SU-DHL-6 (cell line): Measurements from ENCODE around the gene NDUFS6.

Experiments
- H2AFZ ChIP-seq: fragments of 200-600 bp; sonication (generic); 2 replicates; pipeline ENCODE4 v1.6.1; 2014; ENCODE audit warnings: low read depth, mild to moderate bottlenecking, moderate library complexity, mixed read lengths, antibody characterized with exemption, low read length; ENCODE audit not compliant: severe bottlenecking
- H3F3A ChIP-seq: fragments of 200-600 bp; shearing (Covaris generic); 2 replicates; pipeline ENCODE4 v1.6.0; 2016; ENCODE audit warnings: antibody characterized with exemption, mild to moderate bottlenecking; ENCODE audit not compliant: insufficient read depth
- H3K27ac ChIP-seq: fragments of 200-600 bp; sonication (generic); 2 replicates; pipeline ENCODE4 v1.5.1; 2016; ENCODE audit warnings: low read depth, mild to moderate bottlenecking, low read length, moderate library complexity, mixed read lengths
- H3K27me3 ChIP-seq: fragments of 200-600 bp; sonication (generic), shearing (Covaris generic); 2 replicates; pipeline ENCODE4 v1.6.0; 2014; ENCODE audit warnings: mild to moderate bottlenecking, low read length
- H3K36me3 ChIP-seq: fragments of 200-600 bp; sonication (generic); 2 replicates; pipeline ENCODE4 v1.6.1; 2014; ENCODE audit warnings: mild to moderate bottlenecking, low read length, mixed read lengths
- H3K4me2 ChIP-seq: fragments of 300-600, 200-600 bp; shearing (Covaris generic), sonication (generic); 2 replicates; pipeline ENCODE4 v1.6.0; 2014; ENCODE audit warnings: low read length, low read depth, mild to moderate bottlenecking; ENCODE audit not compliant: poor library complexity, severe bottlenecking
- H3K4me3 ChIP-seq: fragments of 200-600 bp; sonication (generic); 2 replicates; pipeline ENCODE4 v1.5.1; 2014; ENCODE audit warnings: antibody characterized with exemption, low read length, mild to moderate bottlenecking, mixed read lengths; ENCODE audit not compliant: insufficient read depth, poor library complexity, severe bottlenecking
- H3K79me2 ChIP-seq: fragments of 200-600 bp; sonication (generic); 2 replicates; pipeline ENCODE4 v1.6.1; 2014; ENCODE audit warnings: mild to moderate bottlenecking, low read length, moderate library complexity; ENCODE audit not compliant: insufficient read depth
- H3K9ac ChIP-seq: fragments of 200-600 bp; sonication (generic); 2 replicates; pipeline ENCODE4 v1.7.0; 2014; ENCODE audit warnings: mild to moderate bottlenecking, low read length
- H3K9me2 ChIP-seq: fragments of 200-600 bp; sonication (generic); replicated peaks from 2 replicates; pipeline ENCODE4 v1.6.1; 2014; ENCODE audit warnings: low read length; ENCODE audit not compliant: insufficient read depth
- H3K9me3 ChIP-seq: fragments of 200-600 bp; sonication (generic); 2 replicates; pipeline ENCODE4 v1.6.1; 2014; ENCODE audit warnings: low read length, mixed read lengths; ENCODE audit not compliant: insufficient read depth
- H4K20me1 ChIP-seq: fragments of 200-600 bp; sonication (generic); 2 replicates; pipeline ENCODE4 v1.6.1; 2014; ENCODE audit warnings: low read depth, mild to moderate bottlenecking, antibody characterized with exemption, low read length, moderate library complexity, mixed read lengths
- CTCF ChIP-seq: fragments of 200-600 bp; sonication (generic); IDR thresholded peaks from one replicate; pipeline ENCODE4 v1.5.1; 2017; ENCODE audit warnings: antibody characterized with exemption, mild to moderate bottlenecking, low read length, moderate library complexity; ENCODE audit not compliant: insufficient read depth, poor library complexity, severe bottlenecking
- EZH2phosphoT487 ChIP-seq: fragments of 200-600 bp; sonication (generic), shearing (Covaris generic); conservative IDR thresholded peaks from 2 replicates; pipeline ENCODE4 v1.6.1; 2018; ENCODE audit warnings: mild to moderate bottlenecking, antibody characterized with exemption, low read length, moderate library complexity, mixed read lengths

The NDUFS6 gene

DNA sequence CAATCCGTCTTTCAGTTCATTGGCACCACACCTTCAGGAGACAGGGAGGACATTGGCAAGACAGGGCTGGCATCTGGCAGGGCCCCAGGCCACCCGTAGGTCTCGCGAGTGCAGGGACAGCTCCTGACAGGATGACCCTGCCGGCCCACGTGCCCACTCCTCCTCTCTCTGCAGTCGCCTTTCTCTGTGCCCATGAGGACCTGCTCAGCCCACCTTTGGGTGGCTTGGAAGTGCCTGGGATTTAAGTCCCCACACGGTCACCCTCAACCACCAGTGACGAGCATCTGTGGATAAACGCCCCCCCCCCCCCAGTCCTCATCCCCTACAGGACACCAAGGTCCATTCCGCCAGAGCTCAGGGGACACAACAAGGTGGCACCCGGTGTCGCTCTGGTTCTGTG lies 5.7 kb upstream of the NDUFS6 start:
- H3K4me2 ChIP-seq, result no peak overlapping the region
- no peak overlapping the region for H3K27ac ChIP-seq
- H3F3A ChIP-seq, result peaks cover 36% of the 10 kb centered on the region
- no peaks in the 10 kb centered on the region for H3K9me3 ChIP-seq
- H3K36me3 ChIP-seq, result no peaks in the 10 kb centered on the region
- H3K27me3 ChIP-seq, result no peaks in the 10 kb centered on the region
- H3K9me2 ChIP-seq, result no peaks in the 10 kb centered on the region
- H2AFZ ChIP-seq, result no peak overlapping the region
- no peaks in the 10 kb centered on the region for H4K20me1 ChIP-seq
- H3K9ac ChIP-seq, result no peak overlapping the region
- no peak overlapping the region for H3K4me3 ChIP-seq
- TF ChIP-seq EZH2phosphoT487, result no peak
- no peak for TF ChIP-seq CTCF
- peaks cover 29% of the 10 kb centered on the region for H3K79me2 ChIP-seq

DNA sequence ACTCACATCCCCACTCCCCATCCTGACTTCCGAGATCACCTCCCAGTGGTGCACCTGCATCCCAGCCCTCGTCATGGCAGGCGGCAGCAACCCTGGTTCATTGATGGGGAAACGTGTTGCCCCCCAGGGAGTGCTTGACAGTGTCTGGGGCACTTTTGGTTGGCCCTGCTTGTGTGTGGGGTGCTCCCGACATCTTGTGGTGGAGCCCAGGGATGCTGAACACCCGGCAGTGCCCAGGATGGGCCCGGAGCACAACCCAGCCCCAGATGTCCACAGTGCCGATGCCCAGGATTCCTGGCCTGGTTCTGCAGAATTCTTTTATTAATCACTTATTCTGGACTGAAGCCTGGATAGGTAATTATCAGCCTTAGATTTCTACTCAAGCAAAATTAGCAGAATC lies 5.3 kb upstream of the NDUFS6 start:
- TF ChIP-seq EZH2phosphoT487, result no peak
- TF ChIP-seq CTCF, result no peak

DNA sequence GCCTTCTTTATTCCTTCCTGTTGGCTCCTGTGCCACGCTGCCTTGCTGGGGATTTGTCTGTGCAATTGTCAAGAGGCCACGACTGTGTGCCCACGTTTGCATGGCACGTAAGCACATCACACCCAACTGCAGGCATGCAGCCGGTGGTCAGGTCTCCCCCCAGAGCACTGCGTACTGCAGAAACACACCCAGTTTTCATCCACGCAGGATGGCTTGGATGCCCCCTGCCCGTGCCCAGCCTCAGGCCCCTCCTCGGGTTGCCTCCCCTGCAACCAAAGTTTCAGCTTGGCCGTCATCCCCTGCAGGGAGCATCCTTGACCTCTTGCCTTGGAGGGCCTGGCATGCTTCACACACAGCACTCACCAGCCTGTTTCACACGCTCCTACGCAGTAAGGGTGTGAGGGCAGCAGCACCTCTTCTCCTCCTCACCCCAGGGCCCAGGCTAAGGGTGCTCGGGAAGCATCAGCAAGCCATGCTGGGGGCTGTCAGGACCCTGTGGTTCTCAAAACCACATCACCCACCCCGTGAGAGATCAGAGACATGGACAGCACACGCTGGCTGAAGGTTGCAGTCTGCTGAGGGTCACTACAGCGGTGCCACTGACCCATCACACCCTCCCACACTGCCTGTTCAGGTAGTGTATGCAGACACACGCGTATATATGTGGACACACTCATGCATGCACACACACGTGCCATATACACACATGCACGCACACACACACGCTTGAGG lies 4.7 kb upstream of the NDUFS6 start:
- Histone ChIP-seq H3K9me2 (no peaks in the 10 kb centered on the region), H3K27ac (peak overlapping the region; percentile 30), H3K79me2 (peaks cover 36% of the 10 kb centered on the region), H3F3A (peaks cover 36% of the 10 kb centered on the region), H3K9ac (peak overlapping the region; percentile 20; the same call in 1 of the 2 replicates), H3K27me3 (no peaks in the 10 kb centered on the region), H3K4me3 (no peak overlapping the region), H3K36me3 (no peaks in the 10 kb centered on the region), H3K9me3 (no peaks in the 10 kb centered on the region), H3K4me2 (peak overlapping the region; percentile 90), H4K20me1 (no peaks in the 10 kb centered on the region), H2AFZ (no peak overlapping the region)
- TF ChIP-seq CTCF (no peak), EZH2phosphoT487 (no peak)

More for the DNA sequence above, 5.3 kb upstream of the NDUFS6 start:
- H3K4me3 ChIP-seq, result no peak overlapping the region
- H3K9me3 ChIP-seq, result no peaks in the 10 kb centered on the region
- no peaks in the 10 kb centered on the region for H3K27me3 ChIP-seq
- peaks cover 40% of the 10 kb centered on the region for H3F3A ChIP-seq
- H3K79me2 ChIP-seq, result peaks cover 30% of the 10 kb centered on the region
- no peaks in the 10 kb centered on the region for H3K9me2 ChIP-seq
- no peaks in the 10 kb centered on the region for H4K20me1 ChIP-seq
- no peak overlapping the region for H2AFZ ChIP-seq
- H3K36me3 ChIP-seq, result no peaks in the 10 kb centered on the region
- H3K27ac ChIP-seq, result no peak overlapping the region
- no peak overlapping the region for H3K4me2 ChIP-seq
- no peak overlapping the region for H3K9ac ChIP-seq
